ENCODE measurements around the gene LYSET.
"Not testable (repeated sequence)": the region's sequence is repeated elsewhere in the genome, so short reads cannot be mapped to it uniquely, and the experiment has no call there.

Gene LYSET

DNA sequence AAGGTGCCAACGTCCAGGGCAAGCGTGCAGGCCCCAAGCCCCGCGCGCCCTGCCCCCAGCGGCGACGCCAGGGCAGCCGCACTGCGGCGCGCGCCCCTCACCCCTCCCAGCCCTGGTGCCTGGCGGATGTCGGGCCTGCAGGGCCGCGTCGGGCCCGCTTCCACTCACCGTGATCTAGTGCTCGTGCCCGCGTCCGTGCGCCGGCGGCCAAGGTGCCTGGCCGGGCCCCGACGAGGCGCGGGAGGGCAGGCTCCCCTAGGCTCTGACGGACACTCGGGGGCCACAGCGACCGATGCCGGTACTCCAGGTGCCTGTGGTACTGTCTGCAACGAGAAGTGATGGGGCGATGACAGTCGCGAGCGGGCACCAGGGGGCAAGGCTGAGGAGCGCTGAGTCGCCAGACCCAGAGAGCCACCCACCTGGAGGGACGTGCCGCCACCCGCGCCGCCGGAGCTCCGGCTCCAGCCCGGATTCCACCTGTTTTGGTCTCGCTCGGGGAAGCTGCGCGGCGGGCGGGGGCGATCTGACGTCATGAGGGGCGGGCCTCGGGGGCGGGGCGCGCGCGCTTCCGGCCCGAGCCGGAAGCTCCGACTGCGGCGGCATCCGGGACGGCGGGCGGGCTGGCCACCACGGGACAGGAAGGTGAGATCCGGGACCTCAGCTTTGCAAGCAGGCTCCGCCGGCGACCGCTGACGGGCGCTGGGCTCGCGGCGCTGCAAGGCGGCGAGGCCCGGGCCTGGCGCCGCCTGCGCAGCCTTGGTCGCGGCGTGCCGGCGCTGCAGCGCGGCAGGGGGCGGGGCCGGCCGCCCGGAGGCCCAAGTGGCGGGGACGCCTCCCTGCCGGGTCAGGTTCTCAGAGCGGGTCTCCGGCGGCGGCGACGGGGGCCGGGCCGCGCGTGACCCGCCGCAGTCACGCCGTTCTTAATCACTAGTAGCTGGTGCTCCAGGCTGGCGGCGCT, at the start of gene LYSET, which contains the start of gene MOAP1:
Gene LYSET, plus strand, starts transcription at position 927 of the 958 bp plus-strand sequence. CDS start 89 bp downstream, outside the sequence.
Gene MOAP1, minus strand, starts transcription at position 507 of the 958 bp plus-strand sequence. CDS start 655 bp downstream, outside the sequence.
- DNase-seq (ENCODE audit: low read depth) = peak; percentile 79

GRCh38 chr14:93135399-93135798, 49.7 kb upstream of the LYSET start:
- no peak for DNase-seq (ENCODE audit: low read depth)

- no peak for DNase-seq (ENCODE audit: low read depth)
These were observed 49.1 kb upstream of the LYSET start for GRCh38 chr14:93136009-93136408.

- not testable (repeated sequence) for DNase-seq (ENCODE audit: low read depth)
These were observed 48.6 kb upstream of the LYSET start for GRCh38 chr14:93136508-93136907.

- no peak for DNase-seq (ENCODE audit: low read depth)
These were observed 47.3 kb upstream of the LYSET start for GRCh38 chr14:93137864-93138263.

GRCh38 chr14:93142854-93143652, 42.1 kb upstream of the LYSET start:
- DNase-seq (ENCODE audit: low read depth) = no peak

DNA sequence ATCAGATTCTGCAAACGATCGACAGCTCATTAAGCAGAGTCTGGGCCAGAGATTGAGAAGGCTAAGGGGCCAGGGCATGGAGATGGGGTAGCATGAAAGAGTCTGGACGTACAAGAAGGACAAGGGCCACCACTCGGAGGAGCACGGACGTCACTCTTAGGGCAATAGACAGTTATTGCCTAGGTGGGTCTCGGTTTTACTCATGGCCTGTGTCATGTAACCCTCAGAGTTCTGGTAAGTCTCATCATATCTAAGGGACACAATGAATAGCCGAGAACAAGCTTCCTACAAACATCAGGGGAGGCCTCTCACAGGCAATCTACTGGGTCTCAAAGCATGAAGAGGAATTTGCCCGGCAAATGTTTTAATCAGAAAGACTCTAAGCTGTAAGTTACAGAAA, 39.0 kb upstream of the LYSET start:
- no peak for DNase-seq (ENCODE audit: low read depth)

GRCh38 chr14:93148979-93149378, 36.1 kb upstream of the LYSET start:
- DNase-seq (ENCODE audit: low read depth) = no peak

- no peak for DNase-seq (ENCODE audit: low read depth)
These were observed 34.6 kb upstream of the LYSET start for GRCh38 chr14:93150227-93151208.

- DNase-seq (ENCODE audit: low read depth) = no peak
These were observed 32.0 kb upstream of the LYSET start for GRCh38 chr14:93153121-93153520.

- DNase-seq (ENCODE audit: low read depth) = no peak
These were observed 29.4 kb upstream of the LYSET start for GRCh38 chr14:93155667-93156066.

DNA sequence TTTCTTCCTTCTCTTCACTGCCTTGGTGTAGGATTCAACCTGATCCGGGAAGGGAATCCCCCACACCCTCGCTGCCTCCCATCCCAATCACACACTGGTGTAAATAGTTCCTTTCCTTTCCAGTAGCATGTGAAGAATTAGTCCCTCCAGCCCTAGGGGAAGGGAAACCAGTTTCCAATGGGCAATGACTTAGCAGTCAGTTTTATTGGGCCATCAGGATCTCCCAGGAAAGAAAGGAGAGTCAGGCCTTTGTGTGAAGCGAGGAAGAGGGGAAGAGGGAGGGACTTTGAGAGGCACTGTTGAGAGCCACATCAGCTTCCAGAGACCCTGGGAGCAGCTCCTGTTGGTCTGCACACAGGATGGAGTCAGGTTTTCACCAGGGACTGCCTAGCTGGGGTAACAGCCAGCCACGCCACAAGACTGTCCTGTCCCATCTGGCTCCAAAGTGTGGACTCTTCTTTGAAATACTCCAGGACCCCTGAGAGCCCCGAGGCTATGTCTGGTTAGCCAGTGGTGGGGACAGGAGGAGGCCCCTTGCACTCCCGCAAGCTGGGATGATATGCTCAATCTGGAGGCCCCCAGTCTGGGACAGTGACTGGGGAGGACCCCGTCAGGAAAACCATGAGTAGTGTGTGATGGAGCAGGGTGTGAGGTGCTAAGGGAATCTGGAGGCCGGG, 28.3 kb upstream of the LYSET start:
- no peak for DNase-seq (ENCODE audit: low read depth)

- not testable (repeated sequence) for DNase-seq (ENCODE audit: low read depth)
These were observed 26.8 kb upstream of the LYSET start for GRCh38 chr14:93158349-93158748.

- not testable (repeated sequence) for DNase-seq (ENCODE audit: low read depth)
These were observed 25.3 kb upstream of the LYSET start for GRCh38 chr14:93159625-93160352.

- no peak for DNase-seq (ENCODE audit: low read depth)
These were observed 24.7 kb upstream of the LYSET start for GRCh38 chr14:93160353-93160801.

GRCh38 chr14:93161411-93161940, 23.6 kb upstream of the LYSET start:
- DNase-seq (ENCODE audit: low read depth) = no peak

DNA sequence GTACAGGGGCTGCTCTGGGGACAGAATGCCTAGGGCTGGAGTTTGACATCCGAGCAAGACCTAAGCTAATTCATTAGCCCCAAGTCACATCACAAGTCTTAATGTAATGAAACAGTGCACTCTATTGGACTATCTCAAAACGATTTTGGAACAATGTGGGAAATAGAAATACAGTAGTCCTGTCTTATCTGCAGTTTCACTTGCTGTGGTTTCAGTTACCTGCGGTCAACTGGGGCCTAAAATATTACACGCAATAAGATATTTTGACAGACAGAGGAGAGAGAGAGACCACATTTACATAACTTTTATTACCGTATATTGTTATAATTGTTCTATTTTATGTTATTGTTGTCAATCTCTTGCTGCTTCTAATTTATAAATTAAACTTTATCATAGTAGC, 21.6 kb upstream of the LYSET start:
- no peak for DNase-seq (ENCODE audit: low read depth)

DNA sequence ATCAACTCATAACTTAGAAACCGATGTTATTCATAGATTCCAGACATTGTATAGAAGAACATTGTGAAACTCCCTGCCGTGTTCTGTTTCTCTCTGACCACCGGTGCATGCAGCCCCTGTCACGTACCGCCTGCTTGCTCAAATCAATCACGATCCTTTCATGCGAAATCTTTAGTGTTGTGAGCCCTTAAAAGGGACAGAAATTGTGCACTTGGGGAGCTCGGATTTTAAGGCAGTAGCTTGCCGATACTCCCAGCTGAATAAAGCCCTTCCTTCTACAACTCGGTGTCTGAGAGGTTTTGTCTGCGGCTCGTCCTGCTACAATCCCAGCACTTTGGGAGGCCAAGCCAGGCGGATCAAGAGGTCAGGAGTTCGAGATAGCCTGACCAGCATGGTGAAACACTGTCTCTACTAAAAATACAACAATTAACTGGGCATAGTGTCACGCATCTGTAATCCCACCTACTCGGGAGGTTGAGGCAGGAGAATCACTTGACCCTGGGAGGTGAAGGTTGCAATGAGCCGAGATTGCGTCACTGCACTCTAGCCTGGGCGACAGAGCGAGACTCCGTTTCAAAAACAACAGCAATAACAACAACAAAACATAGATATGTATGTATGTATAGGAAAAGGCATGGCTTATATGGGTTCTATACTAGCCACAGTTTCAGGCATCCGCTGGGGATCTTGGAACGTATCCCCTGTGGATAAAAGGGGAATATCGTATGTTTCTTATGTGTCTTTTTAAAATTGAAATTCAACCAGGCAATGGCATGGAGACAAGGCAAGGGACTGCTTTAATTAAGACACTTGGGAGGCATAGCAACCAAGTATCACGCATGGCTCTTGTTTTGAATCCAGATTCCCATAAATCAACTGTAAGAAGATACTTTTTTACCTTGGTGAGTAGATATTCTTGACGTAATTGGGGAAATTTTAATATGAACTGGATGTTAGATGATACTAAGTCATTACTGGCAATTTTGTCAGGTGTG, 19.5 kb upstream of the LYSET start:
- not testable (repeated sequence) for DNase-seq (ENCODE audit: low read depth)

- not testable (repeated sequence) for DNase-seq (ENCODE audit: low read depth)
These were observed 16.5 kb upstream of the LYSET start for GRCh38 chr14:93168610-93169009.
